Hematopoietic multipotent progenitor cell treated with erythropoietin and hydrocortisone succinate and interleukin-3 and kit ligand, for 17 days (in vitro differentiated cells): ENCODE measurements around the gene HELZ.

ENCODE experiments used
- DNase-seq: peaks from one replicate; pipeline ENCODE4 v3.0.0-alpha.2; 2015; ENCODE audit warnings: low spot score

Gene HELZ

DNA sequence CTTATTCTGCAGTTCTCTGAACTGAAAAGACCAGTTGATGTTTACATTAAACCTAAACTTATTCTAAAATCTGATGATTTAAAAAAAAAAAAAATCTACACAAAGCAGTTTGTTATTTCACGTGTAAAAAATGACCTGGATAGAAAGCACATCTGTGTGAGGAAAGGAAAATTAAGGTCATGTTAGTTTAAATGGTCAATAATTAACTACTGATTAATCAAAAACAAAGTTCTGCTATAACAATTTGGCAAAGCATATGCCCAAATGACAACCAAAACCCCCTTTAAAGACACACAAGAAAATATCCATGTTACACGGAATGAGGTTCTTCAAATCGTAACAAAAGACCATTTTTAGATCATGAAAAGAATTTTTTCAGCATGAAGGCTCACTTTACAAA lies 170.2 kb downstream of the HELZ start:
- DNase-seq = no peak

DNA sequence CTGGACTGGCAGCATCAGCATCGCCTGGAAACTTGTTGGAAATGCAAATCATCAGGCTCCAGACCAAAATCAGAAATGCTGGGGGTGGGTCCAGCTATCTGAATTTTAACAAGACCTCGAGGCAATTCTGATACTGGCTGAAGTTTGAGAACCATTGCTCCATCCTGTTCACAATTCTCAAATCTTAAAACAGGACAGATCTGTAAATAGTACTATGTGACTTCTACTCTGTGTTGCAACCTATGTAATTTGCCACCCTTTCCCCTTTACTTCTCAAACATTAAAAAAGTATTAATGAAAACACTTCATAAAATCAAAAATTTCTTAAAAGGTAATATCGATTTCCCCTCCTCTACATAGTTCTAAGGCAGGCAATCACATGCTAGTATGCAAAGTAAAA lies 172.1 kb downstream of the HELZ start:
- DNase-seq = no peak

GRCh38 chr17:67071595-67071994 lies 173.4 kb downstream of the HELZ start:
- no peak for DNase-seq

- no peak for DNase-seq
Measured at GRCh38 chr17:67069603-67070136, 175.3 kb downstream of the HELZ start.

- DNase-seq = no peak
Measured at GRCh38 chr17:67068999-67069398, 176.0 kb downstream of the HELZ start.

GRCh38 chr17:67067571-67068482 lies 177.2 kb downstream of the HELZ start:
- no peak for DNase-seq

DNA sequence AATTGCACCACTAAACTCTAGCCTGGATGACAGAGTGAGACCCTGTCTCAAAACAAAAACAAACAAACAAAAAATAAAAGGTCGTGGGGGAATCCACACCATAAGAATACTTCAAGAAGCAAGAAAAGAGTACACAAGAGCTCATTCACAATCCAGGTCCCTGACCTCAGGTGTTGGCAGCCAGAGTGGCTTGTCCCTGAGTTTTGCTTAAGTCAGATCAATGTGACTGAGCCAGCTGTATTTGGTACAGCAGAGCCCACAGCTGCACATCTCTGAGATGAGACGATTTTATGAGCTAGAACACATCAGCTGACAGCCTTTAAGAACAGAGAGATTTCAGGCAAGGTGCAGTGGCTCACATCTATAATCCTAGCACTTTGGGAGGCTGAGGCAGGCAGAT lies 178.3 kb downstream of the HELZ start:
- no peak for DNase-seq

GRCh38 chr17:67063141-67063540 lies 181.9 kb downstream of the HELZ start:
- DNase-seq = no peak

DNA sequence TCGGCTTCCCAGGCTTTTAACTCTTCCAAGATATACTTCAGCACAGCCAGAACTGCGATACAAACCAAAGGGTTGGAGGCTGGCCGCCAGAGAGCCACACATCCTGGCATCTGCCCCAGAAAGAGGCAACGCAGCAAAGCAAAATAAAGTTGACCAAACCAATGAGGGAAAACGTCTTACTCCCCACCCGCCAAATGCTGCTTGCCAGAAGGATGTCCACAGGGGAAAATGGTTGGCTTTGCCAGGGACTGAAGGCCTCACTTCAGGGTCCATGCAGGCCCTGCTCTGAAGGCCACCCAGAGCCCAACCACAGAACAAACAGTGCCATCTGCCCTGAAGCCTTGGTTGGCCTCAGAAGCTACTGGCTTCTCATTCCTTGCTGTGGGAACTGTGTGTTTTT lies 185.6 kb downstream of the HELZ start:
- DNase-seq = no peak

- DNase-seq = no peak
Measured at GRCh38 chr17:67058036-67058435, 187.0 kb downstream of the HELZ start.

DNA sequence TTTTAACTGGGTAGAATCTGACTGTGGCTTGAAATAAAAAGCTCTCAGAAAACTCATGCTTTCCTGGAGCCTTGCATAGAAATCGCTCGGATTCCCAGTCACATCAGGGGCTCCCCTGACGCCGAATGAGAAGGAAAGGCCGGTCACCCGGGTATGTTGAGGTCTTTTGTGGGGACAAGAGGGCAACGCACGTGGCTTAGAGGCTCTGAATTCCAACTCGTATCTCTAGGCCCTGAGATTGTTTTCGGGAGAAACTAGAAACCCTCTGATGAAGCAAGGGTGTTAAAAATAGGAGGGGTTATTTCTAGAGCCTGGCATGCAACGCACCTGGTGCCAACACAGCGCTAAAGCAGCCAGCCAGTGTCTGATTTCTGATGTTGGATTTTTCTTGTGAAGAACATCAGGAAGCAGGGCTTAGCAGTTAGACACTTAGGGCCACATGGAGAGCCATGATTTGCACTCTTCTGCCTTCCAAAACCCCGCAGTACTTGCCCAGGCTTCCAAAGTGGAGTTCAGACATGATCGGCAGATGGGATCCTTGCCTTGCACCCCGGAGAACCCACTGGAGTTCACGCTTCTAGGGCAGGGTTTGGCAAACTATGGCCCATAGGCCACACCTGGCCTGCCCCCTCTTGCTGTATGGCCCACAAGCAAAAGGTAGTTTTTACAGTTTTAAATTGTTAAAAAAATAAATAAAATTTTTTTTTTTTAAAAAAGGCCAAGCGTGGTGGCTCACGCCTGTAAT lies 188.1 kb downstream of the HELZ start:
- DNase-seq = no peak

- no peak for DNase-seq
Measured at GRCh38 chr17:67055811-67056745, 188.9 kb downstream of the HELZ start.

DNA sequence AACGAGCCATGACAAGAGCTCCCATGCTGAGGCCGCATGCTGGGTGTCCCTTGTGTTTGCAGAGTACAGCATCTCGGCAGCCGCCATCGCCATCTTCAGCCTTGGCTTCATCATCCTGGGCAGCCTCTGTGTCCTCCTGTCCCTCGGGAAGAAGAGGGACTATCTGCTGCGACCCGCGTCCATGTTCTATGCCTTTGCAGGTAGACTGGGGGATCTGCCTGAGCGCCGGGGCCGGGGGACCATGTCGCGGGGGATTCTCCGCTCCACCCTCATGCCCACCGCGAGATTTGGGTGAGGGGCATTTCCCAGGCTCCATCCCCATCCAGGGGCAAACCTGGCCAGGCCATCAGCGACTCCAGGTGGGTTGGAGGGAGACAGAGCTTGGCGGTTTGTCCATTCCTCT lies 190.0 kb downstream of the HELZ start:
- no peak for DNase-seq

DNA sequence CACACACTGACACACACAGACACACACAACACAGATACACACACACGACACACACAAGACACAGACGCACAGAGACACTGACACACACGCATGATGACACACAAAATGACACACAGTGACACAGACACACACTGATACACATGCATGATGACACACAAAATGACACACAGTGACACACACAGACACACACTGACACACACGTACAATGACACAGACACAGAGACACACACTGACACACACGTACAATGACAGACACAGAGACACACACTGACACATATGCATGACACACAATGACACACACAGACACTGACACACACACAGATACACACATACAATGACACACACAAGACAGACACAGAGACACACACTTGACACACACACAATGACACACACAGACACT lies 190.4 kb downstream of the HELZ start:
- no peak for DNase-seq

GRCh38 chr17:67054011-67054591 lies 190.9 kb downstream of the HELZ start:
- no peak for DNase-seq

DNA sequence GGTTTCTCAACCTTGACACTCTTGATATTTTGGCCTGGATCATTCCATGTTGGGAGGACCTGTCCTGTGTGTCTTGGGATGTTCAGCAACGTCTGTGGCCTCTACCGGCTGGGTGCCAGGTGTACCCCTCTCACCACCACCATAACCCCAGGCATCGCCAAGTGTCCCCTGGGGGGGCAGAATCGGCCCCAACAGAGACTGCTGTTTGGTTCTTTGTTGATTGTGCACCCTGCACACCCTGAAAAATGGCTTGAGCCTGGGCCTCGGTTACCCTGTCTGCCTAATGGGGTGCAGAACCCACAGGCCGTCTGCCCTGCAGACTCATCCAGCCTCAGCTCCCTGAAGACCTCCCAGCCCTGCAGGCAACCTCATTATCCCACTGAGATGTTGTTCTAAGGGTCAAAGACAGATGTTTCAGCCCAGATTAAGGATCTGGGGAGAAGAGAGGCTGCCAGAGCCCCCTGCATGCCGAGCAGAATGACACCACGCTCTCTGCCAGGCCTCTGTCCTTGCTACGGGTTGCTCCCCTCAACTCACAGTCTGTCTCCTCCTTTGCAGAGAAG lies 191.5 kb downstream of the HELZ start:
- DNase-seq = no peak

DNA sequence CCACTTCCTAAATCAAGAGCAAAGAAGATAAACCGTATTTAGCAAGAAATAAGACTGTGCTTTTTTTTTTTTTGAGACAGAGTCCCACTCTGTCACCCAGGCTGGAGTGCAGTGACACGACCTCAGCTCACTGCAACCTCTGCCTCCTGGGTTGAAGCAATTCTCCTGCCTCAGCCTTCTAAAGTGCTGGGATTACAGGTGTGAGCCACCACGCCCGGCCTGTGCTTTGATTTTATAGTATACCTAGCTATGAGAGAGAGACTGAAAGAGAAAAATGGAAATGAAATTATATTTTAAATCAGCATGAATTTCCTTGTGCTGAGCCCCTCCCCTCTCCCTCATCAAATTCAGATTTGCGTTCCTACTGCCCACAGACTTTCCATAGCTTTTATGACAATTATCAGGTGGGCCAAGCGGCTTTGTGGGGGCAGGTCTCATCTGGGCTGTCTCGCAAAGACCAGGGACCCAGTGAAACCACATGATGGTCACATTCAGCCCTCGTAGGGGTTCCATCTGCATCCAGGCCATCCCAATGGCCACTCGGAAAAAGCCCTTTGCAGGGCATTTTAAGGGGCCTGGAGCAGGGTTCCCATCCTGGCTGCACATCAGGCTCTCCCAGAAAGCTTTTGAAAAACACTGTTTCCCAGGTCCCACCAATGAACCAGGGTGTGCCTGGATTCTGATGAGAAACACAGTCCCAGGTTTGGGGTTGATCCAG lies 192.1 kb downstream of the HELZ start:
- DNase-seq = no peak

GRCh38 chr17:67051837-67052236 lies 193.2 kb downstream of the HELZ start:
- no peak for DNase-seq

GRCh38 chr17:67051155-67051538 lies 193.8 kb downstream of the HELZ start:
- DNase-seq = no peak

DNA sequence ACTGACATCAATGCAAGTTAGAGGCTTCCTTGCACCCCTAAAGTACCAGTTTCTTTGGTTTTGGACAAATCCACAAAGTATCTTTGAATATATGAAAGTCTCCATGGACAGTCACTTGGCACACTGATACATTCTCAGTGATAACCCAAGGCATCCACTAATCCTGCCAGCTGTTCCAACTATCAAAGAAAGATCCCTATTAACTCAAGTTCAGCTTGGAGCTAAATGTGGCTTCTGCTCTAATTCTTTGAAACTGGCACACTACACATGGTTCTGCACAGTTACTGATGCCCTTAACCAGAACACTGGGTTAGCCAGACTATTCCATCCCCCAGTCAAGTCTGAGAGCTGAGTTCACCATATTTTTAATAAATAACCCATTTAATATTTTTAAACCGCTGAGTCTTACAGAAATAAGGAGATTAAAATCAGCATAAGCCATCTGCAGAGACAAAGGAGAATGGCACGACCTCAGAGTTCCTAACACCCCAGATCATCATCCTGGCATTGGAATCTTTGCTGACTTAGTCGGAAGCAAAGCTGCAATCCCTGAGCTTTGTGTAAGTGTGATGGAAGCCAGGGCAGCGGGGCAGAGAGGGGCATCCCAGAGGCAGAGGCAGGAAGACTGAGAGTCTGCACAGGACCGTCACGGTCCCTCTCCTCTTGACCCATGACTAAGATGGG lies 194.4 kb downstream of the HELZ start:
- no peak for DNase-seq
